ENCODE measurements around the gene HBG2. TPM values are rescaled to one million over a fixed set of nuclear protein-coding genes. Genes with fewer than 3 reads are reported as not detected.

Gene HBG2
- total and polyA plus RNA-seq, 2 experiments from 2014 or later, result not detected

DNA sequence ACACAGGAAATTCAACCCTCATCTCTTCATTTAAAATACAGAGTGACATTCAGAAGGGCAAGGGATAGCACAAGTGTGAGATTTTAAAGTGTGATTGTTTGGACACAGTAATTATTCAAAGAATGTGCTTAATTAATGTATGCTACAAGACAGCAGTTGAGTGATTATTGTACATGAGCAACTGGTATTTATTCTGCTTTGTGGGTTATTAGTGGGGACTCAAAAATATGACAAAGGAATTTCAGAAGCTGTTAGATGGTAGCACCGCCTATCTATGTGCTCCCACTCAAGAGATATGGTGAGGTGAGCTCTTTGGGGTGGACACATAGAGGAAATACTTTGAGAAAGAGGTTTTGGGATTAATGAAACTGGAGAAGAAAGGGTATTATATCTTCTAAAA lies 14.5 kb downstream of the HBG2 start:
- no peaks in the 10 kb centered on the region for H3K36me3 ChIP-seq (ENCODE audit: low read depth)
- WGBS, 2 experiments (ENCODE audit: low coverage in 1 of 2, low lambda C conversion rate in 2 of 2, missing lambda C conversion rate in 2 of 2), result 92 to 100% methylated on average over 1 of the region's 1 CpG
- no peak for DNase-seq
- H3K4me1 ChIP-seq (ENCODE audit: insufficient read depth), result no peaks in the 10 kb centered on the region
- no peak overlapping the region for H2AFZ ChIP-seq
- H3K9ac ChIP-seq, result no peak overlapping the region
- H3K79me2 ChIP-seq (ENCODE audit: insufficient read depth), result no peaks in the 10 kb centered on the region
- H4K20me1 ChIP-seq (ENCODE audit: insufficient read depth), result no peaks in the 10 kb centered on the region
- TF ChIP-seq EZH2phosphoT487 (IDR thresholded peaks at IDR 0.05; ENCODE audit: insufficient read depth, low read depth), result no peak
- TF ChIP-seq EZH2 (IDR thresholded peaks at IDR 0.05; ENCODE audit: insufficient read depth, poor library complexity, severe bottlenecking), result no peak
- H3K27ac ChIP-seq, result no peak overlapping the region
- no peaks in the 10 kb centered on the region for H3F3A ChIP-seq (ENCODE audit: insufficient read depth)
- no peaks in the 10 kb centered on the region for H3K27me3 ChIP-seq (replicated peaks; ENCODE audit: insufficient read depth)
- H3K9me2 ChIP-seq (ENCODE audit: insufficient read depth), result no peaks in the 10 kb centered on the region
- no peak overlapping the region for H3K4me3 ChIP-seq
- in situ Hi-C loops (cut with MboI), result no loop called here
- no peak overlapping the region for H3K4me2 ChIP-seq (ENCODE audit: unreplicated experiment)
- H3K9me3 ChIP-seq (ENCODE audit: low read depth), result no peaks in the 10 kb centered on the region

- H3K9ac ChIP-seq, result no peak overlapping the region
- H3K27ac ChIP-seq, result no peak overlapping the region
- in situ Hi-C loops (cut with MboI), result no loop called here
- H3K4me3 ChIP-seq, result no peak overlapping the region
- H3K9me2 ChIP-seq (ENCODE audit: insufficient read depth), result no peaks in the 10 kb centered on the region
- H3K4me1 ChIP-seq (ENCODE audit: insufficient read depth), result no peaks in the 10 kb centered on the region; the same call in 1 of the 2 replicates
- H3K79me2 ChIP-seq (ENCODE audit: insufficient read depth), result no peaks in the 10 kb centered on the region
- H3K4me2 ChIP-seq (ENCODE audit: unreplicated experiment), result no peak overlapping the region
- DNase-seq, result no peak
- no peaks in the 10 kb centered on the region for H3K9me3 ChIP-seq (ENCODE audit: low read depth)
- no peaks in the 10 kb centered on the region for H4K20me1 ChIP-seq (ENCODE audit: insufficient read depth)
- no peaks in the 10 kb centered on the region for H3K27me3 ChIP-seq (replicated peaks; ENCODE audit: insufficient read depth)
- H2AFZ ChIP-seq, result no peak overlapping the region
- H3K36me3 ChIP-seq (ENCODE audit: low read depth), result no peaks in the 10 kb centered on the region
- 0 out of 2 replicates have a peak, but pooled peaks cover 5% of the 10 kb centered on the region for H3F3A ChIP-seq (ENCODE audit: insufficient read depth)
- TF ChIP-seq EZH2 (IDR thresholded peaks at IDR 0.05; ENCODE audit: insufficient read depth, poor library complexity, severe bottlenecking) (no peak), EZH2phosphoT487 (IDR thresholded peaks at IDR 0.05; ENCODE audit: insufficient read depth, low read depth) (no peak)
Measured at GRCh38 chr11:5239046-5239445, 15.5 kb downstream of the HBG2 start.

DNA sequence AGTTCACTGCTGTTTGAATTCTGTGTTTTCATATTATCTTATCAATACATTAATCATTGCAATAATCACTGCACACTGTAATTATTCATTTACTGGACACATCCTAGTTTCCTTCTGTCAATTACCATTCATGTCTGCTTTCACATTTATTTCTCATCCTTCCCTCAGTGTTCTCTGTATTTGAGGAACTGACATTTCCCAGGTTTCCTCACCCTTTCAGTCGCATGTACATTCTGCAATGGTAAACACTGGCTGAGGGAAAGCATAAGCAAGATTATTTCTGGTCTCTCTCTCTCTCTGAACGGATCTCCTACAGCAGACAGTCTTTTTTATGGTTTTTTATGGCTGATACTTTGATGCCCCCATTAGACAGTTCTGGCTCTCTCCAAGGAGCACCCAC lies 16.1 kb downstream of the HBG2 start:
- Histone ChIP-seq H3K9ac (no peak overlapping the region), H3K9me3 (ENCODE audit: low read depth) (no peaks in the 10 kb centered on the region), H4K20me1 (ENCODE audit: insufficient read depth) (no peaks in the 10 kb centered on the region), H3F3A (ENCODE audit: insufficient read depth) (0 out of 2 replicates have a peak, but pooled peaks cover 5% of the 10 kb centered on the region), H3K4me1 (ENCODE audit: insufficient read depth) (no peaks in the 10 kb centered on the region; the same call in 1 of the 2 replicates), H3K4me3 (no peak overlapping the region), H3K27me3 (replicated peaks; ENCODE audit: insufficient read depth) (no peaks in the 10 kb centered on the region), H3K36me3 (ENCODE audit: low read depth) (no peaks in the 10 kb centered on the region), H3K79me2 (ENCODE audit: insufficient read depth) (no peaks in the 10 kb centered on the region), H2AFZ (no peak overlapping the region), H3K4me2 (ENCODE audit: unreplicated experiment) (no peak overlapping the region), H3K27ac (no peak overlapping the region), H3K9me2 (ENCODE audit: insufficient read depth) (no peaks in the 10 kb centered on the region)
- in situ Hi-C loops (cut with MboI), result no loop called here
- TF ChIP-seq EZH2 (IDR thresholded peaks at IDR 0.05; ENCODE audit: insufficient read depth, poor library complexity, severe bottlenecking) (no peak), EZH2phosphoT487 (IDR thresholded peaks at IDR 0.05; ENCODE audit: insufficient read depth, low read depth) (no peak)
- 50 to 68% methylated on average over 2 of the region's 2 CpGs for WGBS, 2 experiments (ENCODE audit: low coverage in 1 of 2, low lambda C conversion rate in 2 of 2, missing lambda C conversion rate in 2 of 2)
- no peak for DNase-seq

DNA sequence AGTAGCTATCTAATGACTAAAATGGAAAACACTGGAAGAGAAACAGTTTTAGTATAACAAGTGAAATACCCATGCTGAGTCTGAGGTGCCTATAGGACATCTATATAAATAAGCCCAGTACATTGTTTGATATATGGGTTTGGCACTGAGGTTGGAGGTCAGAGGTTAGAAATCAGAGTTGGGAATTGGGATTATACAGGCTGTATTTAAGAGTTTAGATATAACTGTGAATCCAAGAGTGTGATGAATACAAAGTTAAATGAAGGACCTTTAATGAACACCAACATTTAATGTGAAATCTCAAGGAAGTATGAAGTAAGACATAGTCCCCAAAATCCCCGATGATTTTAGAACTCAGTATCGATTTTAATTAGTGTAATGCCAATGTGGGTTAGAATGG lies 17.2 kb downstream of the HBG2 start:
- WGBS, 2 experiments (ENCODE audit: low coverage in 1 of 2, low lambda C conversion rate in 2 of 2, missing lambda C conversion rate in 2 of 2), result 63 to 67% methylated on average over 2 of the region's 2 CpGs
- no peaks in the 10 kb centered on the region for H3K79me2 ChIP-seq (ENCODE audit: insufficient read depth)
- H3K36me3 ChIP-seq (ENCODE audit: low read depth), result no peaks in the 10 kb centered on the region
- H2AFZ ChIP-seq, result no peak overlapping the region
- DNase-seq, result no peak
- 0 out of 2 replicates have a peak, but pooled peaks cover 5% of the 10 kb centered on the region for H3F3A ChIP-seq (ENCODE audit: insufficient read depth)
- H3K4me3 ChIP-seq, result no peak overlapping the region
- TF ChIP-seq EZH2 (IDR thresholded peaks at IDR 0.05; ENCODE audit: insufficient read depth, poor library complexity, severe bottlenecking) (no peak), EZH2phosphoT487 (IDR thresholded peaks at IDR 0.05; ENCODE audit: insufficient read depth, low read depth) (no peak)
- H3K9me2 ChIP-seq (ENCODE audit: insufficient read depth), result no peaks in the 10 kb centered on the region
- H3K4me1 ChIP-seq (ENCODE audit: insufficient read depth), result no peaks in the 10 kb centered on the region; the same call in 1 of the 2 replicates
- no peak overlapping the region for H3K4me2 ChIP-seq (ENCODE audit: unreplicated experiment)
- H3K27ac ChIP-seq, result no peak overlapping the region
- H3K9me3 ChIP-seq (ENCODE audit: low read depth), result no peaks in the 10 kb centered on the region
- no peaks in the 10 kb centered on the region for H3K27me3 ChIP-seq (replicated peaks; ENCODE audit: insufficient read depth)
- H4K20me1 ChIP-seq (ENCODE audit: insufficient read depth), result no peaks in the 10 kb centered on the region
- no peak overlapping the region for H3K9ac ChIP-seq
- in situ Hi-C loops (cut with MboI), result no loop called here

All from GM23248 (cell line).